Parathyroid adenoma (tissue), 2 donors: ENCODE results near the gene RPL28.
A peak's percentile ranks its signal among the peaks of the same experiment; 100 is the strongest.
"Not testable (repeated sequence)": the region's sequence is repeated elsewhere in the genome, so short reads cannot be mapped to it uniquely, and the experiment has no call there.

Experiments used
- H2AFZ ChIP-seq: fragments of 300-600 bp; sonication (generic); one replicate; pipeline ENCODE4 v1.7.0; 2017; ENCODE audit warnings: antibody characterized with exemption, mild to moderate bottlenecking
- H3K27ac ChIP-seq: fragments of 300-600 bp; sonication (generic); one replicate; pipeline ENCODE4 v1.7.0; 2017
- H3K27me3 ChIP-seq: fragments of 300-600 bp; sonication (generic); one replicate; pipeline ENCODE4 v1.7.0; 2017; ENCODE audit warnings: low read length; ENCODE audit not compliant: control insufficient read depth, insufficient read depth
- H3K36me3 ChIP-seq: fragments of 300-600 bp; sonication (generic); one replicate; pipeline ENCODE4 v1.7.0; 2017; ENCODE audit warnings: low read length; ENCODE audit not compliant: control insufficient read depth, insufficient read depth
- H3K4me1 ChIP-seq: fragments of 300-600 bp; sonication (generic); one replicate; pipeline ENCODE4 v1.7.0; 2017; ENCODE audit warnings: control low read depth
- H3K4me2 ChIP-seq: fragments of 300-600 bp; sonication (generic); one replicate; pipeline ENCODE4 v1.7.0; 2017; ENCODE audit warnings: low read length
- H3K4me3 ChIP-seq: fragments of 300-600 bp; sonication (generic); one replicate; pipeline ENCODE4 v1.7.0; 2017; ENCODE audit warnings: low read depth, low read length
- H3K79me2 ChIP-seq: fragments of 300-600 bp; sonication (generic); one replicate; pipeline ENCODE4 v1.7.0; 2017; ENCODE audit warnings: control low read depth
- H3K9ac ChIP-seq: fragments of 300-600 bp; sonication (generic); one replicate; pipeline ENCODE4 v1.7.0; 2017; ENCODE audit warnings: mild to moderate bottlenecking
- H3K9me3 ChIP-seq: fragments of 300-600 bp; sonication (generic); one replicate; pipeline ENCODE4 v1.7.0; 2017; ENCODE audit warnings: low read length; ENCODE audit not compliant: control insufficient read depth
- CTCF ChIP-seq: fragments of 300-600 bp; sonication (generic); IDR thresholded peaks from one replicate; pipeline ENCODE4 v1.7.0; 2017; ENCODE audit warnings: antibody characterized with exemption, mild to moderate bottlenecking
- donor health status: primary hyperparathyroidism.

RPL28 gene

GRCh38 chr19:55400281-55401087 lies 14.8 kb downstream of the RPL28 start:
- Histone ChIP-seq H3K79me2 (peaks cover 3% of the 10 kb centered on the region), H3K4me3 (no peak overlapping the region), H3K27ac (no peak overlapping the region), H3K27me3 (no peaks in the 10 kb centered on the region), H2AFZ (no peak overlapping the region), H3K36me3 (no peaks in the 10 kb centered on the region), H3K9ac (no peak overlapping the region), H3K4me2 (no peak overlapping the region), H3K9me3 (no peaks in the 10 kb centered on the region), H3K4me1 (no peaks in the 10 kb centered on the region)
- TF ChIP-seq CTCF = no peak

DNA sequence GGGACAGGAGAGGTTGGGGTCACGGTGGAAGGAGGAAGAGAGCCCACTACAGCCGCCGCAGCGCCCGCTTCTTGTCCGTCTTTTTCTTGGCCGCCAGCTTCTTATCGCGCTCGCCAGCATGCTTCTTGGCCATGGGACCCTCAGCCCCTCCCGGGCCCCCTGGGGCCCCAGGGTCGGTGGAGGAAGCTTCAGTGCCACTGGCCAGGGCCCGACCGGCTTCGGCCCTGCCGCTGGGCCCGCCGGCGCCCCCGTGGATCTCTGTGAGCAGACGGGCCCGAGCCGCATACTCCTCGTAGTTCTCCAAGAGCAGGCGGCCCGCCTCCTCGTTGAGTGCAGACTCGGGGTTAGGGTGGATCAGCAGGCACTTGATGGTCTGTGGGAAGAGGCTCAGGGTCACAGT lies 15.7 kb downstream of the RPL28 start:
- not testable (repeated sequence) for H3K27ac ChIP-seq, H3K27me3 ChIP-seq, H3K4me3 ChIP-seq, H3K36me3 ChIP-seq, H3K9ac ChIP-seq, H3K4me2 ChIP-seq, H3K9me3 ChIP-seq, H2AFZ ChIP-seq, H3K4me1 ChIP-seq
- H3K79me2 ChIP-seq = peaks cover 11% of the 10 kb centered on the region

- H2AFZ ChIP-seq = no peak overlapping the region
- no peak overlapping the region for H3K9ac ChIP-seq
- no peak overlapping the region for H3K4me3 ChIP-seq
- H3K79me2 ChIP-seq = peaks cover 14% of the 10 kb centered on the region
- H3K36me3 ChIP-seq = no peaks in the 10 kb centered on the region
- no peak overlapping the region for H3K4me2 ChIP-seq
- peaks cover 4% of the 10 kb centered on the region for H3K4me1 ChIP-seq
- H3K27me3 ChIP-seq = no peaks in the 10 kb centered on the region
- no peak for TF ChIP-seq CTCF
- H3K27ac ChIP-seq = no peak overlapping the region
- H3K9me3 ChIP-seq = no peaks in the 10 kb centered on the region
Measured at GRCh38 chr19:55402509-55402908, 16.8 kb downstream of the RPL28 start.

- no peak overlapping the region for H3K4me3 ChIP-seq
- H3K36me3 ChIP-seq = no peaks in the 10 kb centered on the region
- no peak for TF ChIP-seq CTCF
- H3K27me3 ChIP-seq = no peaks in the 10 kb centered on the region
- no peak overlapping the region for H3K4me2 ChIP-seq
- H2AFZ ChIP-seq = no peak overlapping the region
- H3K4me1 ChIP-seq = peaks cover 4% of the 10 kb centered on the region
- H3K79me2 ChIP-seq = peaks cover 11% of the 10 kb centered on the region
- H3K27ac ChIP-seq = no peak overlapping the region
- H3K9ac ChIP-seq = no peak overlapping the region
- no peaks in the 10 kb centered on the region for H3K9me3 ChIP-seq
Measured at GRCh38 chr19:55405638-55406037, 19.9 kb downstream of the RPL28 start.

GRCh38 chr19:55406091-55406825 lies 20.5 kb downstream of the RPL28 start:
- Histone ChIP-seq H3K4me3 (no peak overlapping the region), H3K4me1 (peaks cover 4% of the 10 kb centered on the region), H3K79me2 (peaks cover 11% of the 10 kb centered on the region), H3K9ac (no peak overlapping the region), H3K4me2 (peak overlapping the region; percentile 100), H2AFZ (no peak overlapping the region), H3K27ac (no peak overlapping the region), H3K27me3 (no peaks in the 10 kb centered on the region), H3K9me3 (no peaks in the 10 kb centered on the region), H3K36me3 (no peaks in the 10 kb centered on the region)
- no peak for TF ChIP-seq CTCF
